ENCODE data around the gene DDX54.

- TF ChIP-seq EZH2 (IDR thresholded peaks at IDR 0.05; ENCODE audit: insufficient read depth, poor library complexity, severe bottlenecking) (no peak), EZH2phosphoT487 (IDR thresholded peaks at IDR 0.05; ENCODE audit: insufficient read depth, low read depth) (no peak)
Measured at GRCh38 chr12:113163030-113163360, 22.3 kb downstream of the DDX54 start.
